Calu3 (cell line): Measurements from ENCODE around the gene DCP1A. TPM values are rescaled to one million over a fixed set of nuclear protein-coding genes. Genes with fewer than 3 reads are reported as not detected.

Experiments
- BruUV-seq: library from RNA; stranded (reverse); fragments of 400-500 nt; replicated peaks from 2 replicates; lab custom pipeline; 2021; lab: Mats Ljungman, UMichigan
- CTCF ChIA-PET: fragments of 300-600 bp; sonication (Branson Sonifier 250); formaldehyde crosslinking; loops from one replicate; lab custom pipeline; 2022; ENCODE audit warnings: antibody characterized with exemption; lab: Charles Lee
- DNase-seq: peaks from one replicate; pipeline ENCODE4 v3.0.0; 2022
- H3K27ac Mint-ChIP-seq: one replicate; pipeline ENCODE4 v1.8.0; 2022; ENCODE audit warnings: mixed read lengths; ENCODE audit not compliant: unreplicated experiment
- H3K27me3 Mint-ChIP-seq: one replicate; pipeline ENCODE4 v1.8.0; 2022; ENCODE audit warnings: mixed read lengths; ENCODE audit not compliant: unreplicated experiment
- H3K36me3 Mint-ChIP-seq: one replicate; pipeline ENCODE4 v1.8.0; 2022; ENCODE audit warnings: mild to moderate bottlenecking, moderate library complexity, mixed read lengths; ENCODE audit not compliant: insufficient read depth, unreplicated experiment
- H3K4me1 Mint-ChIP-seq: one replicate; pipeline ENCODE4 v1.8.0; 2022; ENCODE audit warnings: mild to moderate bottlenecking, low read depth, mixed read lengths; ENCODE audit not compliant: unreplicated experiment
- H3K4me3 Mint-ChIP-seq: one replicate; pipeline ENCODE4 v1.8.0; 2022; ENCODE audit warnings: mild to moderate bottlenecking, low read depth, moderate library complexity, mixed read lengths; ENCODE audit not compliant: unreplicated experiment
- H3K9me3 Mint-ChIP-seq: one replicate; pipeline ENCODE4 v1.8.0; 2022; ENCODE audit warnings: low read depth, mixed read lengths; ENCODE audit not compliant: unreplicated experiment
- intact Hi-C: fragments of 100-400 bp; cut with micrococcal nuclease; formaldehyde crosslinking; loops from one replicate; pipeline ENCODE4 v1.10.0; 2022; ENCODE audit not compliant: unreplicated experiment
- total RNA-seq: library from RNA; stranded (reverse); gene quantifications from 2 replicates; pipeline ENCODE4 v1.2.3, GENCODE V29; 2022
- TF ChIP-seq, protein P1 (sequence below): fragments of 200-600 bp; IDR thresholded peaks from one replicate; pipeline ENCODE4 v1.8.0; 2022; ENCODE audit warnings: antibody characterized with exemption; ENCODE audit not compliant: unreplicated experiment

Gene DCP1A
- total RNA-seq, 1 experiment from 2014 or later = 27.4 TPM

DNA sequence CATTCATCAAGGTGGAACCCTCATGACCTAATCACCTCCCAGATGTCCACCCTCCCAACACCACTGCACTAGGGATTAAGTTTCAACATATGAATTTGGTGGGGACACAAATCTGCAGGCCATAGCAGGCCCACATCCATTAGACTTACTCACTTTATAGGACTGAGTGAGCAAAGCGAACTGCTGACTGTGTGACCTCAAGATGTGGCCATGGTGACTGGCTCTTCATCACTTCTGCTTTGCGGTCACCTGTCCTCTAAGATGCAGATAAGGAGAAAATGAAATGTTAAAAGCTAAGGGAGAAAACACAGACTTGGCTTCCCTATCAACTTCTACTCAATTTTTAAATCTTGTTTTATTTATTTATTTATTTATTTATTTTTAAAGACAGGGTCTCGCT, 14.5 kb upstream of the DCP1A start:
- TF ChIP-seq, protein P1, sequence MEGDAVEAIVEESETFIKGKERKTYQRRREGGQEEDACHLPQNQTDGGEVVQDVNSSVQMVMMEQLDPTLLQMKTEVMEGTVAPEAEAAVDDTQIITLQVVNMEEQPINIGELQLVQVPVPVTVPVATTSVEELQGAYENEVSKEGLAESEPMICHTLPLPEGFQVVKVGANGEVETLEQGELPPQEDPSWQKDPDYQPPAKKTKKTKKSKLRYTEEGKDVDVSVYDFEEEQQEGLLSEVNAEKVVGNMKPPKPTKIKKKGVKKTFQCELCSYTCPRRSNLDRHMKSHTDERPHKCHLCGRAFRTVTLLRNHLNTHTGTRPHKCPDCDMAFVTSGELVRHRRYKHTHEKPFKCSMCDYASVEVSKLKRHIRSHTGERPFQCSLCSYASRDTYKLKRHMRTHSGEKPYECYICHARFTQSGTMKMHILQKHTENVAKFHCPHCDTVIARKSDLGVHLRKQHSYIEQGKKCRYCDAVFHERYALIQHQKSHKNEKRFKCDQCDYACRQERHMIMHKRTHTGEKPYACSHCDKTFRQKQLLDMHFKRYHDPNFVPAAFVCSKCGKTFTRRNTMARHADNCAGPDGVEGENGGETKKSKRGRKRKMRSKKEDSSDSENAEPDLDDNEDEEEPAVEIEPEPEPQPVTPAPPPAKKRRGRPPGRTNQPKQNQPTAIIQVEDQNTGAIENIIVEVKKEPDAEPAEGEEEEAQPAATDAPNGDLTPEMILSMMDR = no peak
- Mint-ChIP-seq H3K4me3 (no peak overlapping the region), H3K9me3 (no peaks in the 10 kb centered on the region), H3K27ac (no peak overlapping the region), H3K4me1 (no peaks in the 10 kb centered on the region), H3K27me3 (no peaks in the 10 kb centered on the region), H3K36me3 (no peaks in the 10 kb centered on the region)
- intact Hi-C loops = no loop called here
- no TSS peak for BruUV-seq
- DNase-seq = no peak
- CTCF ChIA-PET = no interaction called here

DNA sequence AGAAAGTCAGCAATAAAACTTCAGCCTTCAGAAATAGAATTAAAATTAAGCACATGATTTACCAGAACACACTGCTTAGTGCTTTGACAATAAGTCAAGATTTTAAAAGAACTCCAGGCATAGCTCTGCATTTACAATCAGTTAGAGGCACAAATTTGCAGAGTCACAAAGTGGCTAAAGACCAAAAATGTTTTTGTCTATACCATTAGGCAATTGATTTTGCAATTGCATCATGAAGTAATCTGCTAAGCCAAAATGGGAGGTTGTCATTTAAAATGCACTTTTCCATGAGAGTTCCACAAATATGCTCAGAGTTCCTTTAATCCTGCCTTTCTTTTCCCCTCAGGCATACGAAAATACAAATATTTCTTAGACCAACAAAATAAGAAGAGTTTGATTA, 10.1 kb upstream of the DCP1A start:
- Mint-ChIP-seq H3K27ac (no peak overlapping the region), H3K4me3 (no peak overlapping the region), H3K4me1 (peaks cover 18% of the 10 kb centered on the region), H3K36me3 (no peaks in the 10 kb centered on the region), H3K27me3 (no peaks in the 10 kb centered on the region), H3K9me3 (no peaks in the 10 kb centered on the region)
- CTCF ChIA-PET = interaction anchor here (1.2 kb wide), 1 partner anchor 10 kb away, joined by 5 read pairs; the partner anchor contains the start of gene DCP1A
- no TSS peak for BruUV-seq
- no peak for DNase-seq
- intact Hi-C loops = no loop called here
- TF ChIP-seq, protein P1 = no peak

DNA sequence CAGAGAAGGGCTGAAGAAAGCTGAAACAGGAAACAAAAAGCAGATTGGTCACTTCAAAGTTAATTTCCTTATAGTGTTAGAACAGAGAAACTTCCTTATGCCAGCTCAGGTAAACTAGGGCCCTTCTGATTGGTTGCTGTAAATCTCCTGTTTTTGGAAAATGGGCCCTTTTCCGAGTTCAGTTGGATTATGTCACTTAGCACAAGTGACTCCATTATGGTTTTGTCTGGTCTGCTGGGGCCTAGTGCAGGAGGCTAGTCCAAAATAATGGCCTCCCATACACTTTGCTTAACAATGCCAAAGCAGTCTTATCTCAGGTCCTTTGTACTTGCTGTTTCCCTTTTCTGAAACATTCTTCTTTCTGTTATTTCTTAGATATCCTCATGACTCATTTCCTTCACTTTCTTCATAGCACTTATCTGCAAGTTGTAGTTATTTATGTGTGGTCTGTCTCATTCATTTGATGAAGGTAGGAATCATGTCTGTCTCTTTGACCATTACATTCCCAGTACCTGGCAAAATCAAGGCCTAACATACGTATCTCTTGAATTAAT, 7.7 kb upstream of the DCP1A start:
- TF ChIP-seq, protein P1 = no peak
- intact Hi-C loops = loop anchor here (5.0 kb wide), 1 partner anchor 133 kb away; no protein-coding TSS in a partner anchor
- no peak for DNase-seq
- H3K4me3 Mint-ChIP-seq = no peak overlapping the region
- peaks cover 18% of the 10 kb centered on the region for H3K4me1 Mint-ChIP-seq
- no TSS peak for BruUV-seq
- no peaks in the 10 kb centered on the region for H3K27me3 Mint-ChIP-seq
- no peaks in the 10 kb centered on the region for H3K36me3 Mint-ChIP-seq
- CTCF ChIA-PET = interaction anchor here (1.2 kb wide), 1 partner anchor 10 kb away, joined by 7 read pairs; no protein-coding TSS in a partner anchor
- no peaks in the 10 kb centered on the region for H3K9me3 Mint-ChIP-seq
- peak overlapping the region; percentile 60 for H3K27ac Mint-ChIP-seq

DNA sequence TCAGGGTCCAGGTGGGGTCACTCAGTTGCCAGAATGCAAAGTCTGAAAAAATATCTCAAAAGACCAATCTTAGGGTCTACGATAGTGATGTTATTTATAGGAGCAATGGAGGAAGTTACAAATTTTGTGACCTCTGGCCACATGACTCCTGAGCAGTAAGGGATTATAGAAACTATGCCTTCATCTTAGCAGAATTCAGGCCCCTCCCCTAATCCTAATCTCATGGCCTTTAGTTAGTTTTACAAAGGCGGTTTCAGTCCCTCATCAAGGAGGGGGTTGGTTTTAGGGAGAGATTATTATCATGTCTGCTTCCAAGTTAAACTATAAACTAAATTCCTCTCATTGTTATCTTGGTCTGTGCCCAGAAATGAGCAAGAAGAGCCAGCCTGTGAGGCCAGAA, 5.9 kb upstream of the DCP1A start:
- Mint-ChIP-seq H3K9me3 (no peaks in the 10 kb centered on the region), H3K27me3 (no peaks in the 10 kb centered on the region), H3K4me1 (peaks cover 18% of the 10 kb centered on the region), H3K27ac (no peak overlapping the region), H3K4me3 (no peak overlapping the region), H3K36me3 (no peaks in the 10 kb centered on the region)
- intact Hi-C loops = loop anchor here (5.0 kb wide), 1 partner anchor 131 kb away; no protein-coding TSS in a partner anchor
- CTCF ChIA-PET = no interaction called here
- TF ChIP-seq, protein P1 = no peak
- DNase-seq = no peak
- BruUV-seq = no TSS peak
